Progenitor cell of endocrine pancreas (in vitro differentiated cells): ENCODE data around the gene PCK2. TPM values are rescaled to one million over a fixed set of nuclear protein-coding genes. Genes with fewer than 3 reads are reported as not detected.

Experiments
- DNase-seq: peaks from one replicate; pipeline ENCODE4 v3.0.0; 2021; ENCODE audit warnings: low spot score; ENCODE audit not compliant: unreplicated experiment
- H3K27ac Mint-ChIP-seq: 2 replicates; pipeline ENCODE4 v1.8.0; 2021; ENCODE audit warnings: mild to moderate bottlenecking, moderate library complexity, mixed read lengths
- H3K27me3 Mint-ChIP-seq: 2 replicates; pipeline ENCODE4 v1.8.0; 2021; ENCODE audit warnings: mixed read lengths
- H3K36me3 Mint-ChIP-seq: 2 replicates; pipeline ENCODE4 v1.8.0; 2022; ENCODE audit warnings: mixed read lengths; ENCODE audit not compliant: insufficient read depth
- H3K4me1 Mint-ChIP-seq: 2 replicates; pipeline ENCODE4 v1.8.0; 2021; ENCODE audit warnings: low read depth, mixed read lengths
- H3K4me3 Mint-ChIP-seq: 2 replicates; pipeline ENCODE4 v1.8.0; 2021; ENCODE audit warnings: low read depth, mild to moderate bottlenecking, moderate library complexity, mixed read lengths
- H3K9me3 Mint-ChIP-seq: 2 replicates; pipeline ENCODE4 v1.8.0; 2021; ENCODE audit warnings: low read depth, mixed read lengths
- total RNA-seq: library from RNA; stranded (reverse); gene quantifications from 2 replicates; pipeline ENCODE4 v1.2.1, GENCODE V29; 2021
- TF ChIP-seq, protein P1 (sequence below): fragments of 200-600 bp; sonication (generic); IDR thresholded peaks from one replicate; pipeline ENCODE4 v1.5.0; 2021; ENCODE audit warnings: antibody characterized with exemption, mild to moderate bottlenecking; ENCODE audit not compliant: unreplicated experiment

PCK2 gene
- total RNA-seq, 1 donor from 2014 or later: 29.7 TPM

DNA sequence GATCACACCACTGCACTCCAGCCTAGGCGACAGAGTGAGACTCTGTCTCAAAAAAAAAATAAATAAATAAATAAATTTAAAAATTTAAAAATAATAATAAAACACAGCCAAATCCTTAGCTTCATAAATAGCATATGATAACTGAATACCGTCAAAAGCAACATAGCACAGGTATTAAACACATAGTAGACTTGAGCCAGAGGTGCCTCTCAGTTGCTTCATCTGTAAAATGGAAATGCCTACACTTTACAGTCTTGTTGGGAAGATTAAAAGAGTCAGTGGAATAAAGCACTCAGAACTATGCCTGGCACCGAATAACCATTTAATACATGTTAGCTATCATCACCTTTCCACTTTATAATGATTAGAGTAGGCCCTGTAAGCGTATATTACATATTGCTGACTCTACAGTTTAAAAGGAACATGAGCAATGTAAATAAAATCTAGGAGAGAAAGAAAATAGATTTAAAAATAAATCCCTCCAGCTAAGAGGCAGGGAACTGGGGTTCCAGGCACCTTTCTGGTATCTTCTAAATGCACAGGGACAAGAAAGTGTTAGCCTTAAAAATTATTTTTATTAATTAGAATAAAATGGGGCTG is 12.7 kb downstream of the PCK2 start:
- TF ChIP-seq, protein P1, sequence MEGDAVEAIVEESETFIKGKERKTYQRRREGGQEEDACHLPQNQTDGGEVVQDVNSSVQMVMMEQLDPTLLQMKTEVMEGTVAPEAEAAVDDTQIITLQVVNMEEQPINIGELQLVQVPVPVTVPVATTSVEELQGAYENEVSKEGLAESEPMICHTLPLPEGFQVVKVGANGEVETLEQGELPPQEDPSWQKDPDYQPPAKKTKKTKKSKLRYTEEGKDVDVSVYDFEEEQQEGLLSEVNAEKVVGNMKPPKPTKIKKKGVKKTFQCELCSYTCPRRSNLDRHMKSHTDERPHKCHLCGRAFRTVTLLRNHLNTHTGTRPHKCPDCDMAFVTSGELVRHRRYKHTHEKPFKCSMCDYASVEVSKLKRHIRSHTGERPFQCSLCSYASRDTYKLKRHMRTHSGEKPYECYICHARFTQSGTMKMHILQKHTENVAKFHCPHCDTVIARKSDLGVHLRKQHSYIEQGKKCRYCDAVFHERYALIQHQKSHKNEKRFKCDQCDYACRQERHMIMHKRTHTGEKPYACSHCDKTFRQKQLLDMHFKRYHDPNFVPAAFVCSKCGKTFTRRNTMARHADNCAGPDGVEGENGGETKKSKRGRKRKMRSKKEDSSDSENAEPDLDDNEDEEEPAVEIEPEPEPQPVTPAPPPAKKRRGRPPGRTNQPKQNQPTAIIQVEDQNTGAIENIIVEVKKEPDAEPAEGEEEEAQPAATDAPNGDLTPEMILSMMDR: no peak

DNA sequence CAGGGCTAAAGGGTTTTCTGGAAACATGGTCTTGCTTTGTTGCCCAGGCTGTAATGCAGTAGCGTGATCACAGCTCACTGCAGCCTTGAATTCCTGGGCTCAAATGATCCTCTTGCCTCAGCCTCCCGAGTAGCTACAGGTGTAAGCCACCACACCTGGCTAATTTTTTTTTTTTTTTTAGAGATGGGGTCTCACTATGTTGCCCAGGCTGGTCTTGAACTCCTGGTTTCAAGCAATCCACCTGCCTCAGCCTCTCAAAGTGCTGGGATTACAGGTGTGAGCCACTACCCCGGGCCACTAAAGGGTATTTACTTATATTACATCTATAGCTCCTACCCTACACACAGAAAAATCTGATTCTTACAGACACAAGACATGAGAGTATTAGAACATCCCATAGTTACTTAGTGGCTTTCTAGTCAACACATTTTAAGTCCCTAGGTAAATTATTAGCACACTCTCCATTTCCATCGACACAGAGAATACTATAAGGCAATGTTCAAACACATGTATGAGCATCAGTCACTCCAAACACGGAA is 14.3 kb downstream of the PCK2 start:
- Mint-ChIP-seq H3K9me3 (peaks cover 8% of the 10 kb centered on the region), H3K36me3 (peaks cover 15% of the 10 kb centered on the region), H3K4me1 (peaks cover 1% of the 10 kb centered on the region), H3K27me3 (no peaks in the 10 kb centered on the region), H3K4me3 (no peak overlapping the region), H3K27ac (no peak overlapping the region)
- DNase-seq: no peak
- TF ChIP-seq, protein P1: no peak

More for the DNA sequence above, 12.7 kb downstream of the PCK2 start:
- no peak overlapping the region for H3K27ac Mint-ChIP-seq
- peaks cover 18% of the 10 kb centered on the region for H3K36me3 Mint-ChIP-seq
- peaks cover 1% of the 10 kb centered on the region for H3K4me1 Mint-ChIP-seq
- no peaks in the 10 kb centered on the region for H3K27me3 Mint-ChIP-seq
- H3K9me3 Mint-ChIP-seq: peaks cover 8% of the 10 kb centered on the region
- DNase-seq: no peak
- no peak overlapping the region for H3K4me3 Mint-ChIP-seq

DNA sequence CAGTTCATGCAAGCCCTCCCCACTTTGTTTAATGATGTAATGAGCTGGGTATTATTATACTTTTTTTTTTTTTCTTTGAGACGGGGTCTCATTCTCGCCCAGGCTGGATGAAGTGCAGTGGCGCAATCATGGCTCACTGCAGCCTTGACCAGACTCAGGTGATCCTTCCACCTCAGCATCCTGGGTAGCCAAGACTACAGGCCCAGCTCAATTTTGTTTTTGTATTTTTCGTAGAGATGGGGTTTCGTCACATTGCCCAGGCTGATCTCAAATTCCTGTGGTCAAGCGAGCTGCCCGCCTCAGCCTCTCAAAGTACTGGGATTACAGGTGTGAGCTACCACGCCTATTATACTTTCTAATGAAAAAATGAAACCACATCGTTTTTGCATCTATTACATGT is 15.9 kb downstream of the PCK2 start:
- no peak overlapping the region for H3K4me3 Mint-ChIP-seq
- no peaks in the 10 kb centered on the region for H3K27me3 Mint-ChIP-seq
- H3K9me3 Mint-ChIP-seq: peaks cover 2% of the 10 kb centered on the region
- TF ChIP-seq, protein P1: no peak
- no peak overlapping the region for H3K27ac Mint-ChIP-seq
- no peak for DNase-seq
- peaks cover 2% of the 10 kb centered on the region for H3K36me3 Mint-ChIP-seq
- H3K4me1 Mint-ChIP-seq: peaks cover 1% of the 10 kb centered on the region

DNA sequence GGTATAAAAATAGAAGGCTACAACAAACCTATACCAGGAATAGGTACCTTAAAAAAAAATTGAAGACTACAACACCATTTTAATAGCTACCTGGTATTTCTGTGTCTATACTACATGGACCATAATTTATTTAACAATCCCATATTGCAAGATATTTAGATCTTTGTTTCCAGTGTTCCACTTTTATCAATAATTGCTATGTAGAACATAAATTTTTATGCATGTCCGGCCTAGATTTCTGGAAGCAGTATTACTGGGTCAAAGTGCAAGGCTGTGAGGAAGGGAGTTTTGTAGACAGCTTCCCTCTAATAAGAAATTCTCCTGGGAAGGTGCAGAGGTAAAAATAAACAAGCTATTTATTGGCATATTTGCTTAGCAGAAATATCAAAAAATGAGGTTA is 16.4 kb downstream of the PCK2 start:
- Mint-ChIP-seq H3K27ac (no peak overlapping the region), H3K4me3 (no peak overlapping the region), H3K27me3 (no peaks in the 10 kb centered on the region), H3K4me1 (peaks cover 5% of the 10 kb centered on the region), H3K36me3 (no peaks in the 10 kb centered on the region), H3K9me3 (no peaks in the 10 kb centered on the region)
- TF ChIP-seq, protein P1: no peak
- no peak for DNase-seq

DNA sequence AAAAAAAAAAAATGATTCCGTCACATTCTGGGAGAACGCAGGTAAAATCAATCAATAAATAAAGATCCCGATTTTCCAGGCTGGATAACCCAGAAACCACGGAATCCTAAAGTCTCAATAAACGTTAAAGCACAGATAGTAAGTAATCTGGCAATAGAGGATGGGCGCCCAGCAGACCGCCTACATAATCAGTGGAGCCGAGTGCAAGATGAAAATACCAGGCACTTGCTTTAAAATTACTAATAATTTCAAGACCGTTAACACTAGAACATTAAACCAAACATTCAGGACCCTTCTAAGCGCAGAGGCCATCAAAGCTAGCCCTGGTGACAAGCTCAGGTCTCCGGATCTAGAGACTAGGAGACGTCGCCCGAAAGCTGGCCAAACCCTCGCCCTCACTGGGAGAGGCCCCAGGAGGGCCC is 19.3 kb downstream of the PCK2 start:
- Mint-ChIP-seq H3K27me3 (no peaks in the 10 kb centered on the region), H3K9me3 (no peaks in the 10 kb centered on the region), H3K27ac (peak overlapping the region; percentile 99), H3K36me3 (peaks cover 4% of the 10 kb centered on the region), H3K4me3 (peak overlapping the region; percentile 89), H3K4me1 (peaks cover 18% of the 10 kb centered on the region)
- DNase-seq: no peak
- TF ChIP-seq, protein P1: no peak
